ENCODE results near the gene ZFP64. TPM values are rescaled to one million over a fixed set of nuclear protein-coding genes. Genes with fewer than 3 reads are reported as not detected.

The ZFP64 gene
- total and polyA plus RNA-seq, 2 of the 4 experiments (the other 2 are of a cell fraction): 14.3 to 17.1 TPM

DNA sequence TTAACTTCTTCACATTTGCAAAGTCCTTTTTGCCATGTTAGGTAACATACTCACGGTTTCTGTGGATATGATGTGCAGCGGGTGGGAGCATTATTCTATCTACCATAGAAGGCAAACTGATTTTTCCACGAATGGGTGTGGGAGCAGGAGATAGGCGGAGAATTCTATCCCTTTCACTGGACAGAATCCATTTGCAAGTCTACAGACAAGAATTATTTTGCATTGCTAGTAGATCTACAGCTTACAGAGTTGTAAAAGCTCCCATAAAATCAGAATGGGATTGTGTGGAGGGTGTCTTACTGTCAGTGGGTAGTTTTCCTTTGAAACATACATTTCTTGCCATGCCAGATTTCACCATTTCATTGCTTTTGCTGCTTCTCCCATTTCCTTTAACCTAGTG is 22.4 kb upstream of the ZFP64 start:
- no peaks in the 10 kb centered on the region for H3K79me1 ChIP-seq (ENCODE audit: low read depth in 1 of 2, low read length in 2 of 2)
- no peak overlapping the region for H2BK120ac ChIP-seq (ENCODE audit: low read depth, low read length)
- H2BK5ac ChIP-seq (ENCODE audit: low read depth, low read length, poor library complexity, severe bottlenecking): no peak overlapping the region
- no peak overlapping the region for H3K56ac ChIP-seq (ENCODE audit: extremely low read depth, insufficient read depth, low read length)
- CTCF ChIA-PET: interaction anchor here (0.5 kb wide), 1 partner anchor 53 kb away, joined by 4 read pairs; no protein-coding TSS in a partner anchor
- dilution Hi-C loops (cut with HindIII; ENCODE audit: low sequenced_read_pairs, unreplicated experiment): no loop called here
- H4K5ac ChIP-seq (ENCODE audit: low read depth, low read length): no peak overlapping the region
- H4K20me1 ChIP-seq (ENCODE audit: insufficient read depth, low read length): no peaks in the 10 kb centered on the region
- TF ChIP-seq MAZ (IDR thresholded peaks at IDR 0.05; ENCODE audit: borderline replicate concordance, low read depth, low read length) (no peak), SMC3 (IDR thresholded peaks at IDR 0.05; ENCODE audit: low read depth, low read length) (no peak), MXI1 (IDR thresholded peaks at IDR 0.05; ENCODE audit: borderline replicate concordance, low read depth, low read length) (no peak), CHD1 (IDR thresholded peaks at IDR 0.05; ENCODE audit: low read depth, low read length) (no peak), RAD21 (IDR thresholded peaks at IDR 0.05; ENCODE audit: low read length) (no peak), FOS (IDR thresholded peaks at IDR 0.05; ENCODE audit: low read depth, low read length) (no peak), MAFK (IDR thresholded peaks at IDR 0.05; ENCODE audit: low read depth, low read length) (no peak), CEBPB (IDR thresholded peaks at IDR 0.05; ENCODE audit: low read depth, low read length) (no peak), POLR2A (IDR thresholded peaks at IDR 0.05; ENCODE audit: low read depth, low read length) (no peak), BHLHE40 (IDR thresholded peaks at IDR 0.05; ENCODE audit: low read depth, low read length) (no peak), NFE2L2 (IDR thresholded peaks at IDR 0.05; ENCODE audit: low read depth, low read length) (no peak)
- TF ChIP-seq, protein P1, sequence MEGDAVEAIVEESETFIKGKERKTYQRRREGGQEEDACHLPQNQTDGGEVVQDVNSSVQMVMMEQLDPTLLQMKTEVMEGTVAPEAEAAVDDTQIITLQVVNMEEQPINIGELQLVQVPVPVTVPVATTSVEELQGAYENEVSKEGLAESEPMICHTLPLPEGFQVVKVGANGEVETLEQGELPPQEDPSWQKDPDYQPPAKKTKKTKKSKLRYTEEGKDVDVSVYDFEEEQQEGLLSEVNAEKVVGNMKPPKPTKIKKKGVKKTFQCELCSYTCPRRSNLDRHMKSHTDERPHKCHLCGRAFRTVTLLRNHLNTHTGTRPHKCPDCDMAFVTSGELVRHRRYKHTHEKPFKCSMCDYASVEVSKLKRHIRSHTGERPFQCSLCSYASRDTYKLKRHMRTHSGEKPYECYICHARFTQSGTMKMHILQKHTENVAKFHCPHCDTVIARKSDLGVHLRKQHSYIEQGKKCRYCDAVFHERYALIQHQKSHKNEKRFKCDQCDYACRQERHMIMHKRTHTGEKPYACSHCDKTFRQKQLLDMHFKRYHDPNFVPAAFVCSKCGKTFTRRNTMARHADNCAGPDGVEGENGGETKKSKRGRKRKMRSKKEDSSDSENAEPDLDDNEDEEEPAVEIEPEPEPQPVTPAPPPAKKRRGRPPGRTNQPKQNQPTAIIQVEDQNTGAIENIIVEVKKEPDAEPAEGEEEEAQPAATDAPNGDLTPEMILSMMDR (conservative IDR thresholded peaks at IDR 0.05; ENCODE audit: low read depth, low read length): no peak
- TF ChIP-seq, protein P2, sequence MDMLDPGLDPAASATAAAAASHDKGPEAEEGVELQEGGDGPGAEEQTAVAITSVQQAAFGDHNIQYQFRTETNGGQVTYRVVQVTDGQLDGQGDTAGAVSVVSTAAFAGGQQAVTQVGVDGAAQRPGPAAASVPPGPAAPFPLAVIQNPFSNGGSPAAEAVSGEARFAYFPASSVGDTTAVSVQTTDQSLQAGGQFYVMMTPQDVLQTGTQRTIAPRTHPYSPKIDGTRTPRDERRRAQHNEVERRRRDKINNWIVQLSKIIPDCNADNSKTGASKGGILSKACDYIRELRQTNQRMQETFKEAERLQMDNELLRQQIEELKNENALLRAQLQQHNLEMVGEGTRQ (IDR thresholded peaks at IDR 0.05; ENCODE audit: low read depth, low read length): no peak
- TF ChIP-seq, protein P3, sequence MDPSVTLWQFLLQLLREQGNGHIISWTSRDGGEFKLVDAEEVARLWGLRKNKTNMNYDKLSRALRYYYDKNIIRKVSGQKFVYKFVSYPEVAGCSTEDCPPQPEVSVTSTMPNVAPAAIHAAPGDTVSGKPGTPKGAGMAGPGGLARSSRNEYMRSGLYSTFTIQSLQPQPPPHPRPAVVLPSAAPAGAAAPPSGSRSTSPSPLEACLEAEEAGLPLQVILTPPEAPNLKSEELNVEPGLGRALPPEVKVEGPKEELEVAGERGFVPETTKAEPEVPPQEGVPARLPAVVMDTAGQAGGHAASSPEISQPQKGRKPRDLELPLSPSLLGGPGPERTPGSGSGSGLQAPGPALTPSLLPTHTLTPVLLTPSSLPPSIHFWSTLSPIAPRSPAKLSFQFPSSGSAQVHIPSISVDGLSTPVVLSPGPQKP (IDR thresholded peaks at IDR 0.05; ENCODE audit: borderline replicate concordance, low read depth, low read length): no peak
- ATAC-seq (ENCODE audit: low read depth): no peak
- H3K9ac ChIP-seq (ENCODE audit: low read depth, low read length): no peak overlapping the region
- WGBS, 2 experiments (ENCODE audit: extremely low coverage in 2 of 2, insufficient read length in 1 of 2): no CpG with 5 or more reads among the region's 4 CpGs
- no peak overlapping the region for H3K4me3 ChIP-seq (ENCODE audit: insufficient read depth, low read depth, low read length)
- H4K8ac ChIP-seq (ENCODE audit: low read depth in 2 of 2, low read length in 2 of 2): no peak overlapping the region
- no peak overlapping the region for H3K4me2 ChIP-seq (ENCODE audit: low read depth, low read length)
- H3K36me3 ChIP-seq (ENCODE audit: control insufficient read depth, insufficient read depth, low read length): no peaks in the 10 kb centered on the region
- no peak overlapping the region for H4K91ac ChIP-seq (ENCODE audit: insufficient read depth, low read depth, low read length)
- DNase-seq: no peak
- in situ Hi-C loops (cut with MboI; ENCODE audit: low sequenced_read_pairs): no loop called here
- no peaks in the 10 kb centered on the region for H3K9me3 ChIP-seq (ENCODE audit: control insufficient read depth, insufficient read depth, low read length)
- H3K4me1 ChIP-seq (ENCODE audit: control insufficient read depth, insufficient read depth, low read length): no peaks in the 10 kb centered on the region
- no peak overlapping the region for H3K14ac ChIP-seq (replicated peaks; ENCODE audit: low read depth, low read length)
- H3K23ac ChIP-seq (ENCODE audit: low read depth, low read length): no peak overlapping the region
- H2AK9ac ChIP-seq (replicated peaks; ENCODE audit: low read depth, low read length, poor library complexity): no peak overlapping the region
- no peak overlapping the region for H2BK15ac ChIP-seq (ENCODE audit: low read depth, low read length)
- H3K18ac ChIP-seq (ENCODE audit: low read depth, low read length): no peak overlapping the region
- H3K27ac ChIP-seq (ENCODE audit: insufficient read depth, low read length): no peak overlapping the region
- POLR2A ChIA-PET (ENCODE audit: unreplicated experiment): no interaction called here
- no peak overlapping the region for H3K4ac ChIP-seq (ENCODE audit: low read depth, low read length)
- H3K27me3 ChIP-seq (ENCODE audit: control insufficient read depth, insufficient read depth, low read length): peaks cover 2% of the 10 kb centered on the region; the same call in 1 of the 2 replicates
- BruUV-seq (replicated peaks): no TSS peak
- no peak overlapping the region for H2AFZ ChIP-seq (replicated peaks; ENCODE audit: low read length, poor library complexity)
- no peak overlapping the region for H2AK5ac ChIP-seq (ENCODE audit: low read depth, low read length)
- no peak overlapping the region for H2BK20ac ChIP-seq (ENCODE audit: low read depth, low read length)
- H3K9me1 ChIP-seq (ENCODE audit: insufficient read depth, low read length): no peaks in the 10 kb centered on the region
- intact Hi-C loops (cut with micrococcal nuclease): no loop called here

Measured in IMR-90 (cell line).